ENCODE measurements around the gene TDRD6.

The TDRD6 gene

DNA sequence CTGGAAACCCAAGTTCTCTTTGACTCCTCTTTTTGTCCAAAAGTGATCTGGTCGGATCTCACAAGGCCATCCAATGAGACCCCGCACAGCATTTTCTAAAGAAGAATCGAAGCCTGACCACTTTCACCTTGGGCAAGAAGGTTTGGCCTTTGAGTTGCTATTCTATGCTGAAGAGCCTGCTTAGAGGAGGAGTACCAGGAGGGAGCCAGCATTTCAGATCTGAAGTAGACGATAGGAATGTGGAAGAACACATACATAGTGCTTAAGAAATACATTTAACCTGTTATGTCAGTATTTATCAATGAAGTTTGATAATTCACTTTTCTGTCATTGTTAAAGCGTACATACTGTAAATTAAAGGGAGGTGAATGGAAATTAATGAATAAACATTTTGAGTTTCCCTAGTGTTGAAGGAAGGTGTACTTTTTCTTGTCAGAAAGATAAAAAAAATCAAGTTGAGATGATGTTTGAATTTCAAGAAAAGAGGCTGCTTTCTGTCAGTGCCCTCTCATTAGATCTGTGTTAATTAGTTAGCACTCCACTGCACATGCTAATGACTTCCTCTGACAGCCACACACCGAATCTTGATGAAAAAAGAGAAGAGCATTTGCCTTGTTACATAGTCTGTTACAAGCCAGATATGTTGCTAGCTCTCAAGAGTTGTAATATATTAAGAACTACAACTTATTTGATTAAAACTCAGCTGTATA lies 10.9 kb upstream of the TDRD6 start:
- H3K36me3 ChIP-seq (ENCODE audit: control insufficient read depth, insufficient read depth, low read length), result no peaks in the 10 kb centered on the region
- no peaks in the 10 kb centered on the region for H3K79me2 ChIP-seq
- H3K27ac ChIP-seq, result no peak overlapping the region
- H3K4me2 ChIP-seq (ENCODE audit: low read length), result no peak overlapping the region
- TF ChIP-seq, protein P1, sequence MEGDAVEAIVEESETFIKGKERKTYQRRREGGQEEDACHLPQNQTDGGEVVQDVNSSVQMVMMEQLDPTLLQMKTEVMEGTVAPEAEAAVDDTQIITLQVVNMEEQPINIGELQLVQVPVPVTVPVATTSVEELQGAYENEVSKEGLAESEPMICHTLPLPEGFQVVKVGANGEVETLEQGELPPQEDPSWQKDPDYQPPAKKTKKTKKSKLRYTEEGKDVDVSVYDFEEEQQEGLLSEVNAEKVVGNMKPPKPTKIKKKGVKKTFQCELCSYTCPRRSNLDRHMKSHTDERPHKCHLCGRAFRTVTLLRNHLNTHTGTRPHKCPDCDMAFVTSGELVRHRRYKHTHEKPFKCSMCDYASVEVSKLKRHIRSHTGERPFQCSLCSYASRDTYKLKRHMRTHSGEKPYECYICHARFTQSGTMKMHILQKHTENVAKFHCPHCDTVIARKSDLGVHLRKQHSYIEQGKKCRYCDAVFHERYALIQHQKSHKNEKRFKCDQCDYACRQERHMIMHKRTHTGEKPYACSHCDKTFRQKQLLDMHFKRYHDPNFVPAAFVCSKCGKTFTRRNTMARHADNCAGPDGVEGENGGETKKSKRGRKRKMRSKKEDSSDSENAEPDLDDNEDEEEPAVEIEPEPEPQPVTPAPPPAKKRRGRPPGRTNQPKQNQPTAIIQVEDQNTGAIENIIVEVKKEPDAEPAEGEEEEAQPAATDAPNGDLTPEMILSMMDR (IDR thresholded peaks at IDR 0.05), result no peak
- H3K4me1 ChIP-seq, result no peaks in the 10 kb centered on the region
- H3K4me3 ChIP-seq (ENCODE audit: low read depth, low read length), result no peak overlapping the region
- H3K9me3 ChIP-seq (ENCODE audit: control insufficient read depth, low read length), result no peaks in the 10 kb centered on the region
- no peaks in the 10 kb centered on the region for H3K27me3 ChIP-seq (ENCODE audit: control insufficient read depth, insufficient read depth, low read length)
- H3K9ac ChIP-seq, result no peak overlapping the region
- no peak overlapping the region for H2AFZ ChIP-seq

DNA sequence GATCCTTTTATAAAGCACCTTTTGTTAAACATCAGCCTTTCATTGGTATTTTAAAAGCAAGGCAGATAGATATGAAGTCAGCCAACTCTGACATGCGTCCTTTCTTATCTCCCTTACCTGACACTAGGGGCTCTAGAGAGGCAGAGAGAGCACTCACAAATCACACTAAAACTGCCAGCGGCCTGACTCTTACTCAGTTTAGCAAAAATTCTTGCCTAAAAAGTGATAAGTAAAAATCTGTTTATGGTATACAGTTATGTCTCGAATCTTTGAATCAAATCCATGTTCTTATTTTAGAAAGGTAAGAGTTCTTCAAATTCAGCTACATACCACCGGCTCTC lies 10.4 kb upstream of the TDRD6 start:
- Histone ChIP-seq H3K27ac (no peak overlapping the region), H3K9me3 (ENCODE audit: control insufficient read depth, low read length) (no peaks in the 10 kb centered on the region), H3K9ac (no peak overlapping the region), H3K4me3 (ENCODE audit: low read depth, low read length) (no peak overlapping the region), H3K36me3 (ENCODE audit: control insufficient read depth, insufficient read depth, low read length) (no peaks in the 10 kb centered on the region), H3K4me1 (no peaks in the 10 kb centered on the region), H3K79me2 (no peaks in the 10 kb centered on the region), H3K27me3 (ENCODE audit: control insufficient read depth, insufficient read depth, low read length) (no peaks in the 10 kb centered on the region), H3K4me2 (ENCODE audit: low read length) (no peak overlapping the region), H2AFZ (no peak overlapping the region)
- TF ChIP-seq, protein P1 (IDR thresholded peaks at IDR 0.05), result peak; percentile 32

DNA sequence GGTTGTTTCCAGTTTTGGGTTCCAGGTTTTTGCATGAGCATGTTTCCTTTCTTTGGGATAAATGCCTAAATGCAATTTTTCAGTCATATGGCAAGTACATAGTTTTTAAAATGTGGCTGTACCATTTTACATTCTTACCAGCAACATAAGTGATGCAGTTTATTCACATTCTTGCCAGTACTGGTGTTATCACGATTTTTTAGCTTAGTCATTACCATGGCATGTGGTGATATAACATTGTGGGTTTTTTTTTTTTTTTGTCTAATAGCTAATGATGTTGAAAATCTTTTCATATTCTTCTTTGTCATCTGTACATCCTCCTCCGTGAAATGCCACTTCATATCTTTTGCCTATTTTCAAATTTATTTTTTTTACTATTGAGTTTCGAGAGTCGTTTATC lies 2.9 kb upstream of the TDRD6 start:
- H3K4me3 ChIP-seq (ENCODE audit: low read depth, low read length), result no peak overlapping the region
- no peaks in the 10 kb centered on the region for H3K27me3 ChIP-seq (ENCODE audit: control insufficient read depth, insufficient read depth, low read length)
- H3K36me3 ChIP-seq (ENCODE audit: control insufficient read depth, insufficient read depth, low read length), result no peaks in the 10 kb centered on the region
- H3K4me2 ChIP-seq (ENCODE audit: low read length), result no peak overlapping the region
- H3K27ac ChIP-seq, result no peak overlapping the region
- no peak overlapping the region for H2AFZ ChIP-seq
- H3K4me1 ChIP-seq, result no peaks in the 10 kb centered on the region
- no peaks in the 10 kb centered on the region for H3K79me2 ChIP-seq
- no peak overlapping the region for H3K9ac ChIP-seq
- TF ChIP-seq, protein P1 (IDR thresholded peaks at IDR 0.05), result no peak
- H3K9me3 ChIP-seq (ENCODE audit: control insufficient read depth, low read length), result no peaks in the 10 kb centered on the region

DNA sequence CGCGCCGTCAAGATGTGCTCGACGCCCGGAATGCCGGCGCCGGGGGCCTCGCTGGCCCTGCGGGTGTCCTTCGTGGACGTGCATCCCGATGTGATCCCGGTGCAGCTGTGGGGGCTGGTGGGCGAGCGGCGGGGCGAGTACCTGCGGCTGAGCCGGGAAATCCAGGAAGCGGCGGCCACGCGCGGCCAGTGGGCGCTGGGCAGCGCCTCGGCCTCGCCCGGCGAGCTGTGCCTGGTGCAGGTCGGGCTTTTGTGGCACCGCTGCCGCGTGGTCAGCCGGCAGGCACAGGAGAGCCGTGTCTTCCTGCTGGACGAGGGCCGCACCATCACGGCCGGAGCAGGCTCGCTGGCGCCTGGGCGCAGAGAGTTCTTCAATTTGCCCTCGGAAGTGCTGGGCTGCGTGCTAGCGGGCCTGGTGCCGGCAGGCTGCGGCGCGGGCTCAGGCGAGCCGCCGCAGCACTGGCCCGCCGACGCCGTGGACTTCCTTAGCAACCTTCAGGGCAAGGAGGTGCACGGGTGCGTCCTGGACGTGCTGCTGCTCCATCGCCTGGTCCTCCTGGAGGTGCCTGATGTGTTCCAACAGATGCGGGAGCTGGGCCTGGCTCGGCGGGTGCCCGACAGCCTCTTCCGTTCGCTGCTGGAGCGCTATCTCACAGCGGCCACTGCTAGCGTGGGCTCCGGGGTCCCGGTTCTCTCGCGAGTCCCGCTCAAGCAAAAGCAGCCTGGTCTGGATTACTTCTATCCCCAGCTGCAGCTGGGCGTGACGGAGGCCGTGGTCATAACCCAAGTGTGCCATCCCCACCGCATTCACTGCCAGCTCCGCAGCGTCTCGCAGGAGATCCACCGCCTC lies 656 bp downstream of the TDRD6 start:
- no peaks in the 10 kb centered on the region for H3K36me3 ChIP-seq (ENCODE audit: control insufficient read depth, insufficient read depth, low read length)
- TF ChIP-seq, protein P1 (IDR thresholded peaks at IDR 0.05), result no peak
- no peaks in the 10 kb centered on the region for H3K79me2 ChIP-seq
- no peak overlapping the region for H3K4me3 ChIP-seq (ENCODE audit: low read depth, low read length)
- H3K4me1 ChIP-seq, result no peaks in the 10 kb centered on the region
- no peaks in the 10 kb centered on the region for H3K27me3 ChIP-seq (ENCODE audit: control insufficient read depth, insufficient read depth, low read length)
- no peak overlapping the region for H2AFZ ChIP-seq
- no peaks in the 10 kb centered on the region for H3K9me3 ChIP-seq (ENCODE audit: control insufficient read depth, low read length)
- H3K27ac ChIP-seq, result no peak overlapping the region
- H3K9ac ChIP-seq, result no peak overlapping the region
- no peak overlapping the region for H3K4me2 ChIP-seq (ENCODE audit: low read length)
